Naive thymus-derived CD8-positive, alpha-beta T cell (primary cell): Measurements from ENCODE around the gene CCSER1. TPM values are rescaled to one million over a fixed set of nuclear protein-coding genes. Genes with fewer than 3 reads are reported as not detected.
"Not testable (repeated sequence)": the region's sequence is repeated elsewhere in the genome, so short reads cannot be mapped to it uniquely, and the experiment has no call there.

Experiments used
- ATAC-seq, 2 donors: fragments of 150-1000 bp; cut with Tn5 transposase in 1 of 2; sonication (Bioruptor Pico), chemical (Tn5 transposase) in 1 of 2; 1 replicate in 1 of 2; 2 replicates in 1 of 2; pipeline ENCODE4 v1.10.0; 2021; ENCODE audit warnings: mild to moderate bottlenecking in 2 of 2, moderate library complexity in 2 of 2
- POLR2A ChIA-PET: fragments of 350-600 bp; sonication (Branson Sonifier 250); formaldehyde crosslinking; loops from one replicate; lab custom pipeline; 2021; ENCODE audit warnings: antibody characterized with exemption; lab: Charles Lee
- DNase-seq, 10 donors: peaks; one replicate each; pipeline versions ENCODE4 v3.0.0 to v3.0.0-alpha.2; 2020 to 2022
- H3K27ac Mint-ChIP-seq, 10 donors: one replicate each; pipeline ENCODE4 v1.8.0; 2020 to 2022; ENCODE audit warnings: mild to moderate bottlenecking in 10 of 10, mixed read lengths in 10 of 10, moderate library complexity in 4 of 10, inconsistent platforms in 1 of 10
- H3K27me3 Mint-ChIP-seq, 5 donors: one replicate each; pipeline ENCODE4 v1.8.0; 2021 to 2022; ENCODE audit warnings: mixed read lengths in 5 of 5
- H3K36me3 Mint-ChIP-seq, 3 donors: one replicate each; pipeline ENCODE4 v1.8.0; 2020 to 2022; ENCODE audit warnings: mixed read lengths in 3 of 3, mild to moderate bottlenecking in 2 of 3, inconsistent platforms in 1 of 3
- H3K4me1 Mint-ChIP-seq, 4 donors: one replicate each; pipeline ENCODE4 v1.8.0; 2021 to 2022; ENCODE audit warnings: mixed read lengths in 4 of 4
- H3K4me3 Mint-ChIP-seq, 10 donors: one replicate each; pipeline ENCODE4 v1.8.0; 2020 to 2022; ENCODE audit warnings: mild to moderate bottlenecking in 10 of 10, mixed read lengths in 10 of 10, moderate library complexity in 6 of 10, inconsistent platforms in 1 of 10
- H3K9me3 Mint-ChIP-seq, 9 donors: one replicate each; pipeline ENCODE4 v1.8.0; 2020 to 2022; ENCODE audit warnings: mixed read lengths in 9 of 9, mild to moderate bottlenecking in 3 of 9, inconsistent platforms in 1 of 9, moderate library complexity in 1 of 9
- polyA plus RNA-seq, 3 donors: library from polyadenylated mRNA; unstranded; fragments of 300-500 nt; fragmentation: Illumina TruSeq; gene quantifications; one replicate each; pipeline ENCODE4 v1.2.3, GENCODE V29; 2021
- total RNA-seq, 8 experiments: library from RNA in 2 of 8; stranded (reverse) in 2 of 8; gene quantifications; one replicate each; pipeline ENCODE4 v1.2.3 and lab custom pipeline; 2021 to 2026

The CCSER1 gene
- total and polyA plus RNA-seq, 5 experiments from 2014 or later = 0.19 to 0.47 TPM; not detected in 3

DNA sequence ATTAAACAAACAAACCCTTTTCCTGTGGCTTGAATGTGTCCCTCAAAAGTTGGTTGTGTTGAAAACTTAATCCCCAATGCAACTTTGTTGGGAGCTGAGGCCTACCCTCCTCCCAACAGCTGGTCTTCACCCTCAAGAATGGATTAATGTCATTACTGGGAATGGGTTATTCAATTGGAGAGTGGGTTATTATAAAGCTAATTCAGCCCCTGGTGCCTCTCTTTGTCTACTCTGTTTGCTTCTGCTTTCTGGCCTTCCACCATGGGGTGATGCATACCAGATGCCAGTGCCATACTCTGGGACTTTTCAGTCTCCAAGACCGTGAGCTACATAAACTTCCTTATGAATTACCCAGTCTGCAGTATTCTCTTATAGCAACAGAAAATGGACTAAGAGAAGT lies 706.5 kb downstream of the CCSER1 start:
- no peak overlapping the region for H3K27ac Mint-ChIP-seq
- H3K36me3 Mint-ChIP-seq = no peaks in the 10 kb centered on the region
- H3K27me3 Mint-ChIP-seq = no peaks in the 10 kb centered on the region
- H3K4me1 Mint-ChIP-seq = no peaks in the 10 kb centered on the region
- H3K9me3 Mint-ChIP-seq = peaks cover 0 to 7% (median 0%) of the 10 kb centered on the region in 9 donors
- DNase-seq (no peak), ATAC-seq (no peak)
- POLR2A ChIA-PET = no interaction called here
- H3K4me3 Mint-ChIP-seq = no peak overlapping the region

DNA sequence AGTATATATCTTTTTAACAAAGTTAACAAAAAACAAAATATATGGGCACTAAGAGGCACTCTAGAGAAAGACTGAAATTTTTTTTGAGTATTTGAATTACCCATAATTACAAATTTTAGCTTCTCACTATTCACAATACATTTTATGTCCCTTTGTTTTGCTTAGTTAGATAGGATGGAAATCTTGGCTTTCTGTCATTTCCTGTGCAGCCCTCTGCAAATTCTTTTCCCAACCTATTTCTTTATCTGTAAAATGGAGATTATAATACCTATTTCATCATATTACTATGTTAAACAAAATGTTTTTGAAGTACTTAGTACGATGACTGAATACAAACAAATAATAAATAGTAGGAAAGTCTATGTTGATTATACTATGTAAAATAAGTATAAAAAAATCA lies 710.0 kb downstream of the CCSER1 start:
- POLR2A ChIA-PET = no interaction called here
- Mint-ChIP-seq H3K27me3 (no peaks in the 10 kb centered on the region), H3K9me3 (peaks cover 0 to 3% (median 0%) of the 10 kb centered on the region in 9 donors), H3K4me3 (no peak overlapping the region), H3K4me1 (peaks cover 0 to under 1% (median 0%) of the 10 kb centered on the region in 4 donors), H3K27ac (no peak overlapping the region), H3K36me3 (no peaks in the 10 kb centered on the region)
- DNase-seq = no peak
- no peak for ATAC-seq

DNA sequence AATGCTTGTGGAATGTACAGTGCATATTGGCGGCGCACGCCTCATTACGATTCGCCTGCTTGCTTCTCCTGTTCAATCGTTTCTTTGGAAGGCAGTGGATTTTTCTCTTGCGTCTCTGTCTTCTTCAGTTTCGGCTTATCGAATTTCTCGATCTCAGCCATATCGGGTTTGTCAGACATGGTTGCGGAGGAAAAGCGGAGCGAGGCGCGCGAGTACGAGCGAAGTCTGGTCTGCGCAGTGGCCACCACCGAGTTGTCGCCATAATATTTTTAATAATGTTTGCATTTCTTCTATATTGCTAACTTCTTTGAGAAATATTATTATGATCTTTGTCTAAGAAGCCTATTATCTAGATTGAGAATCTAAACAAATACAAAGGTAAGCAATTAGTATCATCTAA lies 711.7 kb downstream of the CCSER1 start:
- POLR2A ChIA-PET, DNase-seq, ATAC-seq, H3K4me1 Mint-ChIP-seq, H3K9me3 Mint-ChIP-seq, H3K4me3 Mint-ChIP-seq, H3K27me3 Mint-ChIP-seq, H3K36me3 Mint-ChIP-seq, H3K27ac Mint-ChIP-seq: not testable (repeated sequence)

DNA sequence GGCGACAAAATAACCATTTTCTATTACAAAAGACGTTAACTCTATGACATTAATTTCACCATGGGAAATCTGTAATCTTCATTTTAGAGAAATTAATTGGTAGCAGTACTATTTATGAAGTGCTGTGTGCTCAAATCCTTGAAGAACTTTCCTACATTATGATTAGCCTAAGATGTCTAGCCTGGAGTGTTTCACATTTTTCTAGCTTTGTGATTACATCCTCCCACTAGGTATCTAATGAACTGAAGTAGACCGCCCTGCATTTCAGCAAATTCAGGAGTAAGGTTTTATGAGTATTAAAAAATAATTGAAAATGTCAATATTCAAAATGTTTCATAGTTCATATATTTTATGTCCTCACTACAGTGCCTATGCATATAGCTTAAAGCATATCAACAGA lies 713.1 kb downstream of the CCSER1 start:
- Mint-ChIP-seq H3K27ac (no peak overlapping the region), H3K36me3 (no peaks in the 10 kb centered on the region), H3K4me1 (peaks cover 0 to 2% (median 0%) of the 10 kb centered on the region in 4 donors), H3K9me3 (peaks cover 0 to 7% (median 0%) of the 10 kb centered on the region in 9 donors), H3K27me3 (no peaks in the 10 kb centered on the region), H3K4me3 (no peak overlapping the region)
- POLR2A ChIA-PET = no interaction called here
- ATAC-seq (no peak), DNase-seq (no peak)

GRCh38 chr4:90840828-90841227 lies 713.6 kb downstream of the CCSER1 start:
- peaks cover 0 to 7% (median 0%) of the 10 kb centered on the region in 9 donors for H3K9me3 Mint-ChIP-seq
- no peak for DNase-seq
- POLR2A ChIA-PET = no interaction called here
- H3K36me3 Mint-ChIP-seq = no peaks in the 10 kb centered on the region
- ATAC-seq = no peak
- H3K27me3 Mint-ChIP-seq = no peaks in the 10 kb centered on the region
- no peak overlapping the region for H3K27ac Mint-ChIP-seq
- peaks cover 0 to 2% (median 0%) of the 10 kb centered on the region in 4 donors for H3K4me1 Mint-ChIP-seq
- H3K4me3 Mint-ChIP-seq = no peak overlapping the region

DNA sequence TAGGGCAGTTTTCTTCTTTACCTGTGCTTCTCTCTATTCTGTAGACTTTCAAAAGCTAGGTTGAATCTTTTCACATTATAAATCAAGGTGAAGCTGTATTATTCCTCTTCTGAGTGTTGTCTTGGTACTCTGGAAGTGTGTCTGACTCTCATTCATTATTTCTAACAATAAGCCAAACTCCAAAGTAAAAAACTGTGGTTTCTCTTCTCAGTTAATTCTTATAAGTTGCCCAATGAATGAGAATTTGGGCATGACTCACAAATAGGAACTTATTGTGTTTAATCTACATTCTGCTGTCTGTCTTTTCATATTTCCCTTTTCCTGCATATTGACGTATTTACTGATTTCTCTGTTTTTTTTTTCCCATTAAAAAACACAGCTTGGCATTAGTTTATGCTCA lies 714.5 kb downstream of the CCSER1 start:
- Mint-ChIP-seq H3K27me3 (no peaks in the 10 kb centered on the region), H3K36me3 (no peaks in the 10 kb centered on the region), H3K9me3 (peaks cover 0 to 7% (median 0%) of the 10 kb centered on the region in 9 donors), H3K4me1 (peaks cover 0 to 2% (median 0%) of the 10 kb centered on the region in 4 donors), H3K27ac (no peak overlapping the region), H3K4me3 (no peak overlapping the region)
- no peak for ATAC-seq
- POLR2A ChIA-PET = no interaction called here
- no peak for DNase-seq

- Mint-ChIP-seq H3K27ac (no peak overlapping the region), H3K9me3 (peaks cover 0 to 10% (median 2%) of the 10 kb centered on the region in 9 donors)
Measured at GRCh38 chr4:90842960-90843359, 715.8 kb downstream of the CCSER1 start.

DNA sequence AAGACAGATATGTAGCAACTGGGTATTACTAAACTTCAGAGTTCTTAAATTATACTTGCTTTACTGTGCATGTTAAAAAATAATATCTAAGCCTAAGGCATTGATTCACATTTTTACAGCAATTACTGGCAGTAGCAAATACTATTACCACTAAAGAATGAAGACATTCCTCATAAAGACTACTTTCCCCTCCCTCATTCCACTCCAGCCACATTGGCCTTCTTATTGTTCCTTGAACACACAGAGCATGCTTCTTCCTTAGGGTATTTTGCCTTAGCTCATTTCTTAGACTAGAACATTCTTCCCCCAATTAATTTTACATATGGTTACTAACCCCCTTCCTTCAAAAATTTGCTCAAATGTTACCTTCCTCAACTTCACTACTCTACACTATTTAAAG lies 717.0 kb downstream of the CCSER1 start:
- Mint-ChIP-seq H3K4me3 (no peak overlapping the region), H3K4me1 (peaks cover 0 to 2% (median 0%) of the 10 kb centered on the region in 4 donors), H3K9me3 (peaks cover 0 to 14% (median 2%) of the 10 kb centered on the region in 9 donors), H3K27me3 (no peaks in the 10 kb centered on the region), H3K27ac (no peak overlapping the region), H3K36me3 (no peaks in the 10 kb centered on the region)
- DNase-seq = no peak
- ATAC-seq = no peak
- POLR2A ChIA-PET = no interaction called here

More at GRCh38 chr4:90842960-90843359, 715.8 kb downstream of the CCSER1 start:
- Mint-ChIP-seq H3K27me3 (no peaks in the 10 kb centered on the region), H3K4me3 (no peak overlapping the region), H3K4me1 (peaks cover 0 to 2% (median 0%) of the 10 kb centered on the region in 4 donors), H3K36me3 (no peaks in the 10 kb centered on the region)
- POLR2A ChIA-PET = no interaction called here
- DNase-seq = no peak
- no peak for ATAC-seq

GRCh38 chr4:90845777-90846176 lies 718.6 kb downstream of the CCSER1 start:
- DNase-seq = no peak
- H3K36me3 Mint-ChIP-seq = no peaks in the 10 kb centered on the region
- no peak for ATAC-seq
- H3K4me1 Mint-ChIP-seq = peaks cover 0 to 2% (median 0%) of the 10 kb centered on the region in 4 donors
- POLR2A ChIA-PET = no interaction called here
- H3K4me3 Mint-ChIP-seq = no peak overlapping the region
- H3K27ac Mint-ChIP-seq = no peak overlapping the region
- H3K9me3 Mint-ChIP-seq = peaks cover 0 to 12% (median 3%) of the 10 kb centered on the region in 9 donors
- no peaks in the 10 kb centered on the region for H3K27me3 Mint-ChIP-seq

DNA sequence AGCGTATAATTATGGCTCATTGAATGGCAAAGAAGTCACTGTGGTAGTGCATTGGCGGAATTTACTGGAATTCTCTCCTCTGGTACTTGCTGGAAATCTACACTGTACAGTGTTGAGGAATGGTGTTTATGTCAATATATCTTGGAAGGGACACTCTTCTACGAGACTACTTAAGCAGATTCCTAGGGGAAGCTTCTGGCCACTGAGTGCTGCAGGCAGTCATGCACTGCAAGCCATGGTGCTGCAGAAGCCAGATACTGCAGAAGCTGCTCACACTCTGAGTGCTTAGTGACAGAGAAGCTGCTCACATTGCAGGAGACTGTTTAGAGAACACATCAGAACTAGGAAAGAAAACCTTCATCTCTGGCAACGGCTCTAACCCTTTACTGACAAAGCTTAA lies 725.0 kb downstream of the CCSER1 start:
- Mint-ChIP-seq H3K27me3 (no peaks in the 10 kb centered on the region), H3K9me3 (peaks cover 0 to 13% (median 6%) of the 10 kb centered on the region in 9 donors), H3K4me3 (no peak overlapping the region), H3K36me3 (no peaks in the 10 kb centered on the region), H3K4me1 (no peaks in the 10 kb centered on the region), H3K27ac (no peak overlapping the region)
- DNase-seq = no peak
- ATAC-seq = no peak
- POLR2A ChIA-PET = no interaction called here

- POLR2A ChIA-PET = no interaction called here
- no peaks in the 10 kb centered on the region for H3K27me3 Mint-ChIP-seq
- H3K4me3 Mint-ChIP-seq = no peak overlapping the region
Measured at GRCh38 chr4:90855111-90855510, 727.9 kb downstream of the CCSER1 start.

DNA sequence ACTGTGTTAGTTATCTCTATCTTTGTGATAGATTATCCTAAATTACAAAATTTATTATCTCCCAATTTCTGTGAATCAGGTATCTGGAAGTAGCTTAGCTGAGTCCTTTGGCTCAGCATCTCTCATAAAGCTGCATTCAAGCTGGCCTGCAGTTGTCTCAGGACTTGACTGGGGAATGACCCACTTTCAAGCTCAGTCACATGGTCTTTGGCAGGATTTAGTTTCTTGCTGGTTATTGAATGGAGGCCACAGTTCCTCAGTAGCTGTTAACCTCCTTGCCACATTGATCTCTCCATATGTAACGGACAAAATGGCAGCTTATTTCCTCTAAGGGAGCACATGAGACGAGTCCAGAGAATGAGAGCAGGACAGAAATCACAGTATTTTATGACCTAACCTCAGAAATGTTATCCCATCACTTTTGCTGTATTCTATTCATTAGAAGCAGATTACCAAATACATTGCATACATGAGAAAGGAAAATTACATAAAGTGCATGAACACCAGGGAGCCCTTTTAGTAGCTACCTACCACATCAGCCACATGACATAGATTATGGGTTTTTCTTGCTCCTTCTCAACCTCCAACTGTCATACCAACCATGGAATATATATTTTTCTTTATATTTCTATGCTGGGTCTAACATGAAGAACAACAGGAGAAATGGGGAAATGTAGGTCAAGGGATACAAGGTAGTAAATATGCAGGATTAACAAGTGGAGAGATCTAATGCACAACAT lies 730.1 kb downstream of the CCSER1 start:
- POLR2A ChIA-PET = no interaction called here
- H3K27me3 Mint-ChIP-seq = no peaks in the 10 kb centered on the region
- no peak for ATAC-seq
- H3K9me3 Mint-ChIP-seq = peaks cover 0 to 13% (median 1%) of the 10 kb centered on the region in 9 donors
- H3K36me3 Mint-ChIP-seq = no peaks in the 10 kb centered on the region
- H3K27ac Mint-ChIP-seq = no peak overlapping the region
- no peak for DNase-seq
- no peak overlapping the region for H3K4me3 Mint-ChIP-seq
- no peaks in the 10 kb centered on the region for H3K4me1 Mint-ChIP-seq

More at GRCh38 chr4:90855111-90855510, 727.9 kb downstream of the CCSER1 start:
- no peak for ATAC-seq
- H3K36me3 Mint-ChIP-seq = no peaks in the 10 kb centered on the region
- H3K9me3 Mint-ChIP-seq = peaks cover 0 to 9% (median 4%) of the 10 kb centered on the region in 9 donors
- DNase-seq = no peak
- no peaks in the 10 kb centered on the region for H3K4me1 Mint-ChIP-seq
- H3K27ac Mint-ChIP-seq = no peak overlapping the region

GRCh38 chr4:90875791-90876190 lies 748.6 kb downstream of the CCSER1 start:
- Mint-ChIP-seq H3K36me3 (no peaks in the 10 kb centered on the region), H3K27ac (no peak overlapping the region), H3K4me1 (no peaks in the 10 kb centered on the region), H3K27me3 (peaks cover 0 to 4% (median 0%) of the 10 kb centered on the region in 5 donors), H3K4me3 (no peak overlapping the region), H3K9me3 (peaks cover 4 to 45% (median 11%) of the 10 kb centered on the region in 9 donors)
- POLR2A ChIA-PET = no interaction called here
- ATAC-seq (no peak), DNase-seq (no peak)
